Endometrium (tissue), 2 donors: ENCODE results near the gene RAPGEF4.
"Not testable (repeated sequence)": the region's sequence is repeated elsewhere in the genome, so short reads cannot be mapped to it uniquely, and the experiment has no call there.

Experiments used
- FAIRE-seq: peaks from 2 replicates; lab custom pipeline; 2012; peaks lifted over from hg19 to GRCh38; lab: Jason Lieb, UNC
- donor health status: control.
- donor health status: control.

RAPGEF4 gene

GRCh38 chr2:172726172-172726735 is 9.4 kb upstream of the RAPGEF4 start:
- FAIRE-seq: no peak

GRCh38 chr2:172730411-172730810 is 5.2 kb upstream of the RAPGEF4 start:
- no peak for FAIRE-seq

- no peak for FAIRE-seq
Measured at GRCh38 chr2:172734711-172735581, 699 bp upstream of the RAPGEF4 start.

- no peak for FAIRE-seq
Measured at GRCh38 chr2:172736424-172737174, 954 bp downstream of the RAPGEF4 start.

GRCh38 chr2:172739661-172740266 is 4.1 kb downstream of the RAPGEF4 start:
- FAIRE-seq: no peak

- FAIRE-seq: no peak
Measured at GRCh38 chr2:172740856-172741255, 5.2 kb downstream of the RAPGEF4 start.

- FAIRE-seq: no peak
Measured at GRCh38 chr2:172742931-172743540, 7.4 kb downstream of the RAPGEF4 start.

- no peak for FAIRE-seq
Measured at GRCh38 chr2:172743898-172744297, 8.3 kb downstream of the RAPGEF4 start.

GRCh38 chr2:172745636-172746035 is 10.0 kb downstream of the RAPGEF4 start:
- FAIRE-seq: no peak

GRCh38 chr2:172748543-172748942 is 12.9 kb downstream of the RAPGEF4 start:
- not testable (repeated sequence) for FAIRE-seq

GRCh38 chr2:172749388-172749787 is 13.7 kb downstream of the RAPGEF4 start:
- no peak for FAIRE-seq

GRCh38 chr2:172751564-172751963 is 15.9 kb downstream of the RAPGEF4 start:
- no peak for FAIRE-seq

GRCh38 chr2:172753610-172754009 is 18.0 kb downstream of the RAPGEF4 start:
- no peak for FAIRE-seq

- FAIRE-seq: no peak
Measured at GRCh38 chr2:172759441-172759840, 23.8 kb downstream of the RAPGEF4 start.

- no peak for FAIRE-seq
Measured at GRCh38 chr2:172761306-172761705, 25.7 kb downstream of the RAPGEF4 start.

- FAIRE-seq: no peak
Measured at GRCh38 chr2:172762574-172762973, 26.9 kb downstream of the RAPGEF4 start.

- no peak for FAIRE-seq
Measured at GRCh38 chr2:172763079-172763478, 27.4 kb downstream of the RAPGEF4 start.

- FAIRE-seq: no peak
Measured at GRCh38 chr2:172765662-172766061, 30.0 kb downstream of the RAPGEF4 start.

- no peak for FAIRE-seq
Measured at GRCh38 chr2:172768401-172768800, 32.8 kb downstream of the RAPGEF4 start.

- no peak for FAIRE-seq
Measured at GRCh38 chr2:172769879-172770278, 34.2 kb downstream of the RAPGEF4 start.

- no peak for FAIRE-seq
Measured at GRCh38 chr2:172770887-172771286, 35.2 kb downstream of the RAPGEF4 start.

- FAIRE-seq: no peak
Measured at GRCh38 chr2:172772633-172773032, 37.0 kb downstream of the RAPGEF4 start.
